Amygdala (tissue), 56 donors: ENCODE results near the gene TNFRSF4.

ENCODE experiments used
- DNase-seq, 56 donors: peaks; one replicate each; lab custom pipeline; 2025; lab: John Stamatoyannopoulos, UW

TNFRSF4 gene

GRCh38 chr1:1220197-1220596 is 6.2 kb upstream of the TNFRSF4 start:
- no peak for DNase-seq

GRCh38 chr1:1219341-1219740 is 5.4 kb upstream of the TNFRSF4 start:
- no peak for DNase-seq

GRCh38 chr1:1218524-1219200 is 4.7 kb upstream of the TNFRSF4 start:
- peak in 1 of 56 donors; percentile 7 for DNase-seq

GRCh38 chr1:1217621-1218523 is 3.9 kb upstream of the TNFRSF4 start:
- DNase-seq: peak in 8 of 56 donors; percentile 7 to 28 (median 20)

- no peak for DNase-seq
These were observed 3.0 kb upstream of the TNFRSF4 start for GRCh38 chr1:1216770-1217620.

- DNase-seq: no peak
These were observed 2.1 kb upstream of the TNFRSF4 start for GRCh38 chr1:1215881-1216605.

- no peak for DNase-seq
These were observed 1.2 kb upstream of the TNFRSF4 start for GRCh38 chr1:1215080-1215676.

- DNase-seq: no peak
These were observed 1.1 kb downstream of the TNFRSF4 start for GRCh38 chr1:1212780-1213344.

- DNase-seq: no peak
These were observed 2.2 kb downstream of the TNFRSF4 start for GRCh38 chr1:1211541-1212441.

- DNase-seq: no peak
These were observed 3.0 kb downstream of the TNFRSF4 start for GRCh38 chr1:1210726-1211540.

GRCh38 chr1:1208713-1209433 is 5.1 kb downstream of the TNFRSF4 start:
- no peak for DNase-seq

GRCh38 chr1:1207571-1207892 is 6.4 kb downstream of the TNFRSF4 start:
- DNase-seq: no peak

- no peak for DNase-seq
These were observed 6.9 kb downstream of the TNFRSF4 start for GRCh38 chr1:1206966-1207531.

GRCh38 chr1:1206376-1206965 is 7.5 kb downstream of the TNFRSF4 start, which contains the start of gene TNFRSF18:
TNFRSF18 (minus strand) TSS chr1:1206592; CDS start chr1:1206571, 21 bp downstream.
- DNase-seq: no peak

- DNase-seq: no peak
These were observed 8.1 kb downstream of the TNFRSF4 start for GRCh38 chr1:1205769-1206375.
